ENCODE results near the gene NR4A3.
"Not testable (repeated sequence)": the region's sequence is repeated elsewhere in the genome, so short reads cannot be mapped to it uniquely, and the experiment has no call there.

NR4A3 gene

DNA sequence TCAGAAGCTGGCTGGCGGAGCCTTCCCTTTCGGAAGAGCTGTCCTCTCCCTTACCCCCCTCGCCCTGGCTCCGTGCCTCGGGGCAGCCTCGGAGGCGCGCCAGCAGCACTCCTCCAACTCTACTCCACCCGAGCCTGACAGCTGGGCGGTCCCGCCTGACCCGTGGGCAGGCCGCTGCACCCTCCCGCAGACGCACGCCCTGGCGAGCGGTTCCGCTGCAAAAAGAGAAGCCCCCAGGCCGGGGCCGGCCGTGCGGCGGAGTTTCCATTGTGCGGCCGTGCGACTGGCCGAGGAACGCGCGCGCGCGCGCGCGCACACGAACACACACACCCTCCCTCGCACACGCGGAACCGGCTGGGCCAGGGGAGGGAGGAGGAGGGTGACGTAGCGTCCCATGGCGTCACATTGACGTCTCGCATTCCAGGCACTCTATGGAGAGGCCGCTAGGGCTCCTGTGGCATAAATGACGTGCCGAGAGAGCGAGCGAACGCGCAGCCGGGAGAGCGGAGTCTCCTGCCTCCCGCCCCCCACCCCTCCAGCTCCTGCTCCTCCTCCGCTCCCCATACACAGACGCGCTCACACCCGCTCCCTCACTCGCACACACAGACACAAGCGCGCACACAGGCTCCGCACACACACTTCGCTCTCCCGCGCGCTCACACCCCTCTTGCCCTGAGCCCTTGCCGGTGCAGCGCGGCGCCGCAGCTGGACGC is at the start of gene NR4A3:
TSS of gene NR4A3 (plus strand) at position 490 of the 713 bp plus-strand sequence. CDS start 6,158 bp downstream, outside the sequence.
- no peak for DNase-seq

DNA sequence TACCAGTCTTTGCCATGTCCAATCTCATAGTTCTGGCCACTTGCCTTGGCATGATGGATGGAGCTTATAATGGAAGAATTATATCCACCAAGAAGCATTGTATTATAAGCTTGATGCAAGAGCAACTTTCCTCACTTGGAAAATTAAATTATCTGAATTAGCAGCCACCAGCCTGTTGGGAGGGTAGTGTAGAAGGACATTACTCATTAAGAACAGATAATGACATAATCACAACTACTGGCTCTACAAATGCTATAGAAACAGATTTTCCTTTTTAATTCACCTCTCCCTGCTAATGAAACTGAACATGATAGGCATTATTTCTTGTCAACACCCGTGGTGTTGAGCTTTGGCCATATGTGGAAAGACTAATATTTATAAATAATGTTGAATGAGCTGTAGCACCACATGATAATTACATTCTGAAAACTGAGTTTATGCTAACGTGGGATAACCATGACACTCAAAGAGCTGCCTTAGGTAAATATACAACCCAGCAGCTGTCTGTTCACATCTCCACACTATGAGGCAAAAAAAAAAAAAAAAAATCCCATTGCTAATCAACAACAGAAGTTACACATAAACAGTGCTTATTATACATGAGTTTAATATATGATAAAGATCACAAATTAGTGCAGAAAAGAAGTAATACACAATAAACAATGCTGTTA is 48.1 kb upstream of the NR4A3 start:
- DNase-seq: no peak

DNA sequence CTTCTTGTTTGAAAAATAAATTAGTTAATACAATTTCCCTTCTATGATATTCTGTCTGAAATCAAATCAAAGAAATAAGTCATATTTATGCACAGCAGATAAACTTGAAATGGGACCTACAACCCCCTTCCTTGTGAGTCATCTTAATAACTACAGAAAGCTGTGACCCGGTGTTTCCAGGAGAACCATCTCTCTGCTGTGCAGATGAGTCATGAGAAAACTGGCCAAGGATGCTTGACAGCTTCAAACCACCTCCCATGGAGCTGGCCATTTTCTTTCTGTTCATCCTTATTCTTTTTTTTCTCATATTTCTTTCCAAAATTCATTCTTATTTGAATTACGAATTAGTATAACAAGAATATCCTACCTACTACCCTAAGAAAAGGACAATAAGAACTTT is 43.4 kb upstream of the NR4A3 start:
- no peak for DNase-seq

DNA sequence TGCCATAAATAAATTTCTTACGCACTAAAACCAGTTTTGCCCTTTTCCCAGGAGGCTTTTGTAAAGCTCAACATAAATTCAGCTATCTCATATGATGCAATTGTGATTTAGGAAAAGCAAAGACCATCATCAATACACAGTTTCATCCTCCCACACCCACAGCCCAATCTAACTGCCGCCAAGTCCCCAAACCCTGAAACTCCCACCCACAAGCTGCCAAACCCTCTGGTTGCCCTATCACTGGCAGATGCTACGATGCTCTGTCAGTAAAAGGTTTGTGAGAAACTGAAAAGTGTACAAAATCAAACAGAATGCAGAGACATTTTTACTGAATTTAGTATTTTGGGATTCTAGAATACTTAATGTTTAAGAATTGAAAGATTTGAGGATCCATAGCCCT is 42.8 kb upstream of the NR4A3 start:
- DNase-seq: no peak

DNA sequence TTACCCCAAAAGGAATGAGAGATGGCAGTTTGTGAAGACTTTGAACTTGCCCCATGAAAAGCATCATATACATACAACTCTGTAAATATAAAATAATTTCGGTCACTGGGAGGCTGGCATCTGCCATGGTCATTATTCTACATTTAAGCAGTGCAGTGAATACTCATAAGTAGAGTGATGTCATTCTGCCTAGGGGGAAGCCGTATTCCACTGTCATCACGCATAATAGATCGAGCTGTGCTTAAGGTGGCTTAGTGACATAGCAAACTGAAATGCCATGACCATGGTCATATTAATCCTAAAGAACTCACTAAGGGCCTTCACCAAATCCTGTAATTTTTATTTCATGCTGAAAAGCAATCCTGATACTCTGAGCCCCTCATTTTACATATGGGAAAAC is 42.4 kb upstream of the NR4A3 start:
- DNase-seq: no peak

DNA sequence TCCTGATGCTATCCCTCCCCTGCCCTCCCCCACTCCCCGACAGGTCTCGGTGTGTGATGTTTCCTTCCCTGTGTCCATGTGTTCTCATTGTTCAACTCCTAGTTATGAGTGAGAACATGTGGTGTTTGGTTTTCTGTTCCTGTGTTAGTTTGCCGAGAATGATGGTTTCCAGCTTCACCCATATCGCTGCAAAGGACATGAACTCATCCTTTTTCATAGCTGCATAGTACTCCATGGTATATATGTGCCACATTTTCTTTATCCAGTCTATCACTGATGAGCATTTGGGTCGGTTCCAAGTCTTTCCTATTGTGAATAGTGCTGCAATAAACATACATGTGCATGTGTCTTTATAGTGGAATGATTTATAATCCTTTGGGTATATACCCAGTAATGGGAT is 39.3 kb upstream of the NR4A3 start:
- not testable (repeated sequence) for DNase-seq

DNA sequence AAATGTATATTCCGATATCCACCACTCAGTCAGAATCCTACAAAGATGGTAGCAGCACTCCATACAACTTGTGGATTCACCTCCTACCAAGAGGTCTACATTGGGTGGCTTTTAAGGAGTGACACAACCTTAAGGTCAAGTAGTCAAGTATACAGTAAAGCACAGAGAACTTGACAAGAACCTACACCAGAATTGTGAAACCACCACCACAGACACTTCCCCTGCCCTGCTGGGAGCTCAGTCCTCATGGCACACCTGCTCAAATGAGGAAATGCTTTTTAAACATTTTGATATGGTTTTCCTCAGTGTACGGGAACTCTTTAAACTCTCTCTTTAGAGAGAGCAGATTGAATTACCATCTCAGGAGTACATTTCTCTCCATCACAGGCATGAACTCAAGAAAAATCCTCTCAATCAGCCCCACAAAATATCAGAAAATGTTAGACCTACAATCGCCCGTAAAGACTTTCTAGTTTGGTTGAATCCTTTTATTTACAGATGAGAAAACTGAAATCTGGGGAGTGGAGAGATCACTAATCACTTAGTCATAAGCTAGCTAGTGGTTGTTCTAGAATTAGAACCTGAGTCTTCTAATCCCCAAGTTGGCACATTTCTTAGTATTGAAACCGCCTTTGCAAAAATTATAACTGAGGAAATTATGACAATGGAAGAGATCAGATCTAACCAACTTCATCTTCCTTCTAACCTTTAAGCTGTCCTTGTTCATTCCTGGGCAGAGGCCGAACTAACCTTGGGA is 38.5 kb upstream of the NR4A3 start:
- DNase-seq: no peak

DNA sequence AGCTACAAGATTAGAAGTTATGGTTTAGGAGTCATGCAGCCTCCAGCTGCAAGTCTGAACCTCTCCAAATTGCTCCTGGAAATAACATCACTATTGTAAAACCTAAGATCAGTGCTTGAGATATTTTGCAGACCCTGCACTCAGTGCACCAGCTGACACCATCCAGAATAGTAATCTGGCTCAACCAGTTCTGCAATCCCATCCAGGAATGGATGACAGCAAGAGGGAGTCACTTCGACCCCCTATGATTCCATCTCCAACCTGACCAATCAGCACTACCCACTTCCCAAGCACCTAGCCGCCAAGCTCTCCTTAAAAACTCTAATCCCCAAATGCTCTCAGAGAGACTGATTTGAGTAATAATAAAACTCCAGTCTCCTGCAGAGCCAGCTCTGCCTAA is 37.9 kb upstream of the NR4A3 start:
- DNase-seq: no peak

DNA sequence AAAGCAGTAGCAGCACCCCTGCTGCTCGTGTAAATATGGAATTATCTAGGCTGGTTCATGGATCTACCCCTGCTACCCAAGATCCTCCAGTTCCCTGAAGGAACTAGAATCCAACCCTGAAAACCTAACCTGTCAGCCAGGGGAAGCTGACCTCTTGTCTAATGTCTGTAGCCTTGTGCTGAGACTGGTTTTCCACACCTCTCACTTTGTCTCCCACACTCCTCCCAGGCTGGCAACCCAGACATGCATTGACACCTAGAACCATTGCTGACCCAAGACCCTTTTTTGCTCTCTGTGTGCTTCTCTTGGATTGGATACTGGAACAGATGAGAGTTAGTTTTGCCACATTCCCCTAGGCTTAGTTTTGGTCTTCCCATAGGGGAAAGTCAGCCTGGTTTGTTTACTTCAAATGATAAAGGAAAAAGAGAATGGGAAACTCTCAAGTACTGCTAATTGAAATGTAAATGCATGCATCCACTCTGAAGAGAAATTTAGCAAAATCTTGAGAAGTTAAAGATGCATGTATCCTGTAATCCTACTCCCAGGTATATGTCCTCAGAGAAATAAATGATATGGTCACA is 36.6 kb upstream of the NR4A3 start:
- no peak for DNase-seq

DNA sequence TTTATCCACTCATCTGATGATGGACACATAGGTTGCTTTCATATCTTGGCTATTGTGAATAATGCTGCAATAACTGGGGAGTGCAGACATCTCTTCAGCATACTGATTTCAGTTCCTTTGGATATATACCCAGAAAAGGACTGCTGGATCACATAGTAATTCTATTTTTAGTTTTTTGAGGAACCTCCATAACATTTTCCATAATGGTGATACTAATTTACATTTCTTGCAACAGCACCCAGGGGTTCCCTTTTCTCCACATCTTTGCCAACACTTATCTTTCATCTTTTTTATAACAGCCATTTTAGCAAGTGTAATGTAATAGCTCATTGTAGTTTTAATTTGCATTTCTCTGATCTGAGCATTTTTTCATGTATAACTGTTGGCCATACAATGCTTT is 34.1 kb upstream of the NR4A3 start:
- DNase-seq: no peak

DNA sequence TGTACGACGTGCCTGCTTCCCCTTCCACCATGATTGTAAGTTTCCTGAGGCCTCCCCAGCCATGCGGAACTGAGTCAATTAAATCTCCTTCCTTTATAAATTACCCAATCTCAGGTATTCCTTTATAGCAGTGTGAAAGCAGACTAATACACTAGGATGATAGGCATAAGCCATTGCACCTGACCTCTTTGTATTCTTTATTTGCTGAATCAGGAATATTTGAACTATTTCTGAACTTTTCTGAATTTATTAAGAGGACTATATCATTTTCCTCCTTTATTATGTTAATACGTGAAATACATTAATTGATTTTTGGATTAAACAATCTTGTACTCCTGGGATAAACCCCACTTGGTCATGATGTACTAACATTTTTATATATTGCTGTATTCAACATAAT is 28.2 kb upstream of the NR4A3 start:
- no peak for DNase-seq

DNA sequence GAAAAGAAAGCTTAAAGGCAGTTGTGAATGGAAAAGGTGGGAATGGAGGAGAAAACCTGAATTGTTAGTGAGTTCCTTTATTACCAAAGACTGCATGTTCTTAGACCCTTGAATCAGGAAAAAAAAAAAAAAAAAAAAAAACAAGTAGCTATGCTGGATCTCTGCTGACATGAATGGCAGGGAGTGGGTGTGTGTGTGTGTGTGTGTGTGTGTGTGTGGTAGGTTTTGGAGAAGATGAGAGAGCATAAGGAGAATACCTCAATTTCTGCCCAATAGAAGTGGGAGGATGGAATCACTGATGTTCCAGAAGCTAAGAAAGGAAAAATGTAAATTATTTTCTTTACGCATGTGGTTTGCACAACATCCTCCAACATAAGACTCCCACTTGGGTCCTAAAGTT is 25.5 kb upstream of the NR4A3 start:
- no peak for DNase-seq

DNA sequence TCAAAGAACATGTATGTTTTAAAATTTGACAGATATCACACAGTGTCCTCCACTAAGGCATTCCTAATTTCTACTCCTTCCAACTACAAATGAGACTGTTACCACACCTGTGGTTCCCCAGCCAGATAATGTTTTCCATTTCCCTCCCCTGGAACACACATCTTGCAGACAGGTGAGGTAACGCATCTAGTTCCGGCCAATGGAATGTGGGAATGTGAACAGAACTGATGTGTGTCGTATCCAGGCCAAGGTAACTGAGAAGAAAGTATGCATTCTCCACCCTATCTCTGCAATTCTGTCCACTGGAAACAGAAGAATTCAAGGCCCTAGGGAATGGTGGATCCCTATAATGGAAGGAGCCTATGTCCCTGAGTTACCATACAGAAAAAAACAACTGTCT is 19.9 kb upstream of the NR4A3 start:
- DNase-seq: no peak

DNA sequence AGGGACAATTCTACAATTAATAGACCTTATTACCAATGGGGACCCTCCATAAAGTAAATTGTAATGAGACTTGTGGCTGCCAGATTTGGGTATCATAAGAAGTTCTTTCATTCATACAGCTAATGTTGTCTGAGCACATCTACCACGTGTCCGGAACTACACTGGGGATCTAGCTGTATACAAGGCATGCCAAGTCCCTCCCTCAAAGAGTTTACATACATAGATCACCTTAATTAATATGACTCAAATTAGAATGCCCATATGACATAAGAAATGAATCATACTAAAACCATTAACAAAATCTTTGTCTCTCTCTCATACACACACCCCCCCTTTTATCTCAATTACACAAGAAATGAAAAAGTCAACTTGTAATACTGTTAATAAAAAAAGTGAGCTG is 18.0 kb upstream of the NR4A3 start:
- no peak for DNase-seq

DNA sequence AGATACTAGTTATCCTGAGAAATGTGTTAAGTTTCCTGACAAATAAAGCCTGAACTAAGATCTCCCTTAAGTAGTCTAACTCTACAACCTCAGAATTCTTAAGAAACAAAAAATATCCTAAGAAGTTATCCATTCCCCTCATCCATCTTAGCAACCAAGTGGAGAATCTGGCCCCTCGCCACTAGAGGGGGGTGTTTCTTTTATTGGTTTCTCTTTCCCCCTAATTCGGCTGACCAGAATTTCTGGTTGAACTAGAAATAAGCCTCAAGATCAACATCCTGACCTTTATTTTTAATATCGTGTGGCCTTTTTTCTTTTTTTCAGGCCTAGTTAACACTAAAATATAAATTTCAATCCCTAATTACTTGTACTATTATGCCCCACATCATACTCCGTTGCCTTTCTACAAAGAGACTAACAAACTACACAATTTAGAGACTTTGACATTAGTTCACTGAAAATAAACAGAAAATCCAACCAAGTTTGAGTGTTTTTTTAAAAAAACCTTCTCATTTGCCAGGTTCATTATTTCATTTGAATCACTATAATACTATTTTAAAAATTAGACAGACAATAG is 14.3 kb upstream of the NR4A3 start:
- no peak for DNase-seq

DNA sequence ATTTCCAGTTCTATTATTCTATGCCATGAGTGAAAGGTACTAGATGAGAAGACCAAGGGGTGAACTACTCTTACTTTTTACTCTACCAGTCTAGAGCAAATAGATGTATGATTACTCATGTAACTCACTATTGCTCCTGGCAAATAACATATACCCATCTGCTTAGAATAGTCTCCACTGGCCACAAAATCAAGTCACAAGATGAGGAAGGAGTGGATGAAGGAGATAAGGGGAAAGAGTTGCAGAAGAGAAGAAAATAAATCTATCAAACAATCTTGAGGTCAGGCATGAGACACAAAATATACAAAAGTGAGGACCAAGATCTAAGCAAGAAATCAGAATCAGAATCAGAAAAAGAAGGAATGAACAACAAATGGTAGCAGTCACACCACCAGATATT is 13.7 kb upstream of the NR4A3 start:
- DNase-seq: no peak

DNA sequence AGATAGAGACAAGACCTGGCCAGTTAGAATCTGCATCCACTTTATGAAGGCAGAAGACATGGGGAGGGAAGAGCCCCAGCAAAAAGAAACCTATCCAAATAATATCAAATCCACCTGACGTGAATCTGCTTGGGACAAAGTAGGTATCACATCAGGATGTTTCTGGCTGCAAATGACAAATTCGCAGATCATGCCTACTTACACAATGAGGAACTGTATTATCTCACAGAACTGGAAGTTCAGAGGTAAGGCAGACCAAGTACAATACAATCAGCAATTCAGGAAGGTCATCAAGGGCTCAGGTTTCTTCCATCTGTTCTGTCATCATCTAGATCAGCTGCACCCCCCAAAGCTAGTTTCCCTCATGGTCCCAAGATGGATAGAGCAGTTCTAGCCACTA is 13.2 kb upstream of the NR4A3 start:
- no peak for DNase-seq

DNA sequence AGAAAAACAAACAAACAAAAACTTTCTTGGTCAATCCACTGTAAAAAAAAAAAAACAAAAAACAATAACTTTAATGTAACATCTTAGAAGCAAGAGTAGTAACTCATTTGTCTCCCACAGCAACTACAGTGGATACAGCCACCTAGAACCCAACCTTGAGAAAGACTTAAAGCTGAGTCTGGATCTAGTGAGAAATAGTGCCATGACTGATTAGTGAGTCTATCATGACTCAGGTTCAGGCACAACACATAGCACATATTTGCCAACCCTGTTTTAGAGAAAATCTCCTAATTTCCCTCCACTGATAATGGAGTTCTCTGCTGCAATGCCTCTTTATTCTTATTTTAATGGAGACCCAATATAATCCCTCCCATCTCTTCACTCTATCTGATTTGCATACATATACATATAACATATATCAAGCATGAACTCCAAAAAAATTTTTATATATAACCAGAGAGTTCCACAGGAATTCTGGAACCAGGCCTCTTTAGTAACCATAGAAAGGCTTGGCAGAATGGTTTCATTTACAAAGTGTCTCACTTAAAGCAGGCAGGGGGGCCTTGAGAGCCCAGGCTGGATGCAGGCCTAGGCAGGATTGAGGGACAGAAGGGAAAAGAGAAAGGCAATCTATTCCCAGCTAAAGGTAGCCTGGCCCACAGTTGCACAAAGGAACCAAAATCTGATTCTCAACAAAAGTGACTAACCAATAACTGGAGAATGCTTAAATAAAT is 11.9 kb upstream of the NR4A3 start:
- no peak for DNase-seq

DNA sequence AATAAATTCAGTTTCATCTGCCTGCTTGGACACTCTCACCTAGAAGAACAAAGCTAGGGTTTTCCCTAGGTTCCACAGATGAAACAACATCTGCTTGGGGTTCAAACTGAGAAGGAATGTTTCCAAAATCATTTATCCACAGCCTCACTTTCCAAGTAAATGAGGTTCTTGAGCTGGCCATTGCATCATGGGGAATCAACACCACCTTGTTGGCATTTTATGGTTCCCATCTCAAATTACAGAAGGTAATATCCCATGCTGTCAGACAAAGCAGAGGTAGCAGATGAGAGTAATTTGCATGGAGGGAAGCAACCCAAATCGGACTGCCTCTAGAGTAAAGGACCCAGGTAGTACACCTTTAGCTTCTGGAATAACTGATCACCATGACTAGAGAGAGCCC is 10.5 kb upstream of the NR4A3 start:
- DNase-seq: no peak

DNA sequence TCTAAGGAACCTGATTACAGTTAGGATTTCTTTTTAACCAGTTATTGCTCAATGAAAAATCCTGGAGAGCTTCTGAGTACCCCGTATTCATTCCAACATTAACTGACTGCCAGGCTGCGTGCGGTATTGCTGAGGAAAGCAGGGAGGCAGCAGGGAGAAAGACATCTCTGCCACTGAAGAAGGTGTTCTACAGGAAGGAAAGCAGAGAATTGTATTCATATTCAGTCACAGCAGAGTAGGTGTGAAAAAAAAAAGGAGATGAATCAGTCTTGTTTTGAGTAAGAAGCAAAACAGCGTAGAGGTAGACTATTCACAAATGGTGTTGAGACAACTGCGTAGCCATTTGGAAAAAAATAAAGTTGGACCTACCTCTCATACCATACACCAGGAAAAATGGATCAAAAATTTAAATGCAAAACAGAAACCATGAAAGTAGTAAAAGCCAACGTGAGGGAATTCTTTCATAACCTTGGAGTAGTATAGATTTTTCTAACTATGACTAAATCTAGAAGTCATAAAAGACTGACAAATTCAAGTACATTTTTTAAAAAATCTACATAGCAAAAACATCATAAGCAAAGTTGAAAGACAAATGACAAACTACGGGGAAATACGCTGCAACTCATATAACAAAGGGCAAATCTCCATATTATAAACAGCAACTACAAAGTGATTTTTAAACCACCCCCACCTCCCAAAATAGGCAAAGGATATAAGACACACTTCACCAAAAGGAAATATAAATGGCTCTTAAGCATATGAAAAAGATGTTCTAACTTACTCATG is 9.9 kb upstream of the NR4A3 start:
- DNase-seq: no peak

DNA sequence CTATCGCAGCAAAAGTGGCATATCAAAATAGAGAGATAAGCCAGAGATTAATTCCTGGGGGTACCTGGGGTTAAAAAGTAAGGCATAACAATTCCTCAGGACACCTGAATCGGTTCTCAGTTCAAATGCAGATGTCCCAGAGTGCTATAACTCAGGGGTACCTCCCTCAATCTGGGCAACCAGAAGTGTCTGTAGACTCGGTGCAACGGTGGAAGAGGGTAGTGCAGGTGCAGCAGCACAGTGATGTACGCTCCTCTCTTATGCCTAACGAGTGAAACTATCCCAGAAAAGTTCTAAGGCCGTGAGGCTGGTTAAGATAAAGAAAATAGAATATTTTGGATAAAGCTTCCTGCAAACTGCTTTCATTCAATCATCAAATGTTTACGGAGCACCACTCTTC is 7.9 kb upstream of the NR4A3 start:
- DNase-seq: no peak

DNA sequence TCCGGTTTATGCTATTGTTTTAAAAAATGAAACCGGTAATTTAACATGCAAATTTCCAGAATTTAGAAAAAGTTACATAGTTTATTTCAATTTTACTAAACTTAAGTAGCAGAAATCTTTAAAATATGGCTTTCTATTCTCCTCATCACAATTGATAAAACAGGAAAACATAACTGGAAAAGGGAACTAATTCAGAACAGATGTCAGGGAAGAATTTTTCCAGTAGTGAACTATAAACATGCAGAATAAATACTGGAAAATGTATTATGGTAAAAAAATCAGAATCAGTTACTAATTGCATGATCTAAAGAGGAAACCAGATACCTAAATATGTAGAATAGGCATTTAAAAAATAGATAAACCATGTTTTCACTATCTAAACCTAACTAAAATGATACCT is 7.3 kb upstream of the NR4A3 start:
- no peak for DNase-seq
